GM20000 (cell line): Measurements from ENCODE around the gene DCBLD1.

Experiments
- DNase-seq: peaks from one replicate; pipeline ENCODE4 v3.0.0; 2012; ENCODE audit warnings: low spot score
- TF ChIP-seq, protein P1 (sequence below): IDR thresholded peaks from 2 replicates; pipeline ENCODE4 v1.5.1; 2012; ENCODE audit warnings: mild to moderate bottlenecking, control low read depth; ENCODE audit errors: extremely low read depth, missing control alignments

DCBLD1 gene

DNA sequence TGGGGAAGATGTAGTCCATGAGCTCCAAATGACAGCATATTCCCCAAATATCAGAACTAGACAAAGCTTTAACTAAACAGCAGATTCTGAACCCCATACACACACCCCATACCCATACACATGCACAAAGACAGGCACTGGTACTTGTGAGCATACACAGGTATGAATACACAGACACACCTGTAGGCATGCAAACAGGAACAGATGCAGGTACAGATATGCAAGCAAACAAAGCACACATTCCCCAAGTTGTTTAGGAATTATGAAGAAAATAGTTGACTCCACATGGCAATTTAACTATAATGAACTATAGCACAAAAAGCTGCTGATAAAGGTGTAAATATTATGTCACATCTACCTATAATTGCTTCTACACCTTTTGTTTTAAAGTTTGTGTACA, 103.2 kb downstream of the DCBLD1 start:
- no peak for DNase-seq
- TF ChIP-seq, protein P1, sequence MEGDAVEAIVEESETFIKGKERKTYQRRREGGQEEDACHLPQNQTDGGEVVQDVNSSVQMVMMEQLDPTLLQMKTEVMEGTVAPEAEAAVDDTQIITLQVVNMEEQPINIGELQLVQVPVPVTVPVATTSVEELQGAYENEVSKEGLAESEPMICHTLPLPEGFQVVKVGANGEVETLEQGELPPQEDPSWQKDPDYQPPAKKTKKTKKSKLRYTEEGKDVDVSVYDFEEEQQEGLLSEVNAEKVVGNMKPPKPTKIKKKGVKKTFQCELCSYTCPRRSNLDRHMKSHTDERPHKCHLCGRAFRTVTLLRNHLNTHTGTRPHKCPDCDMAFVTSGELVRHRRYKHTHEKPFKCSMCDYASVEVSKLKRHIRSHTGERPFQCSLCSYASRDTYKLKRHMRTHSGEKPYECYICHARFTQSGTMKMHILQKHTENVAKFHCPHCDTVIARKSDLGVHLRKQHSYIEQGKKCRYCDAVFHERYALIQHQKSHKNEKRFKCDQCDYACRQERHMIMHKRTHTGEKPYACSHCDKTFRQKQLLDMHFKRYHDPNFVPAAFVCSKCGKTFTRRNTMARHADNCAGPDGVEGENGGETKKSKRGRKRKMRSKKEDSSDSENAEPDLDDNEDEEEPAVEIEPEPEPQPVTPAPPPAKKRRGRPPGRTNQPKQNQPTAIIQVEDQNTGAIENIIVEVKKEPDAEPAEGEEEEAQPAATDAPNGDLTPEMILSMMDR, result no peak

DNA sequence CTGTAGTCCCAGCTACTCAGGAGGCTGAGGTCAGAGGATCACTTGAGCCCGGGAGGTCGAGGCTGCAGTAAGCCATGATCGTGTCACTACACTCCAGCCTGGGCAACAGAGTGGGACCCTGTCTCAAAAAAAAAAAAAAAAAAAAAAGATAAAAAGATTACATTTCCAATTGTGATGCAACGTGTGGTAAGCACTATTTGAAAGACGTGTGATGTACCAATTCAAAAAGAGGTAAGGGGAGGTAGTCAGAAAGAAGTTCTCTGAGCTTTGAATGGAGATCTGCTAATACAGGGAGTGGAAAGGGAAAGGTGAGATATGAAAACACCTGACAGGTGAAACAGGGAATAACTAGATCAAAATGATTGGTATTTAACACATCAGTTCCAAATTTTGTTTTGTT, 108.0 kb downstream of the DCBLD1 start:
- TF ChIP-seq, protein P1, result no peak
- no peak for DNase-seq

DNA sequence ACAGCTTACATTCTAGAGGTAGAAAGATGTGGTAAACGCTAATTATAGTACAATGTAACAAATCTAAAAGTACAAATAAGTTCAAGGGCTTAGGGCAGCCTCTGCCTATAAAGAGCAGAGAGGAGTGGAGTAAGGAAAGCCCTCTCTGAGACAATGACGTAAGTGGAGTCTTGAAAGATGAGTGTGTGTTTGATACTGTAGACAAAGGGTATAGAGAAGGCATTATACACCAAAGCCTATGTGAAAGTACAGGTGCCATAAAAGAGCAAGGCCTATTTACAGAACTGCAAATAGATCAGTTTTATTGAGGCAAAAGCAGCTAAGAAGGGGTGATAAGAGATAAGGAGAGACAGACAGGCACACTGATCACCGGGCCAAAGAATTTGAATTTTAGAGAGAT, 108.9 kb downstream of the DCBLD1 start:
- DNase-seq, result no peak
- TF ChIP-seq, protein P1, result no peak

DNA sequence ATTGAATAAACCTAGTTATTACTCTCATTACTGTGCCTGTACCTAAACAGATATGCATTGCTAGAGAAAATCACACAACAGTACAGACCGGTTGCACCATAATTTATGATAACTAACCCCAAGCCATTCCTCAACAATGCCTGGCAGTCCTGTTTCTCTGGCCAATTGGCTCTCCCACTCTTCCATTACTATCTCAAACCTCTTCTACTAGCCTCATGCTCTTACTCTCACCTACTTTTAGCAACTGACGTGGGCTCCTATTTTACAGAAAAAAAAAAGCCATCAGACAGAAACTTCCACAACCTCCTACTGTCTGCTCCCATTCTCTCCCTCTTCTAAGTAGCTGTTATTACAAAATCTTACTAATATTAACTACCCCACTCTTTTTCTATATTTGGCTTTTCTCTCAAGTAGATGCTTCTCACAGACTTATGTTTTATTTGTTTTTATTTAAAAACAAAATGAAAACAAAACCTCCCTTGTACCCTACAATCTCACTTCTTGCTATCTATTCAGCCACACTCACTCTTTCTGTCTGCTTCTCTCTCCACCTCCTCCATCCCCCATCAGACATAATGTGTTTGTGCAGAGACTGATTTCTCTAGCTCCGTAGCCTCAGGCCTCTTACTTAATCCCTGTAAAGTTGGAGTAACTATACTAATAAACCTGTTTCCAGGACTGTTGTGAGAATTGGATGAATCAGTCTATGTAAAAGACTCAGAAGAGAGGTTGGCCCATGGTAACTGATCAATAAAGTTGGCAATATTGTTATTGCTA, 110.7 kb downstream of the DCBLD1 start:
- DNase-seq, result no peak
- TF ChIP-seq, protein P1, result no peak

DNA sequence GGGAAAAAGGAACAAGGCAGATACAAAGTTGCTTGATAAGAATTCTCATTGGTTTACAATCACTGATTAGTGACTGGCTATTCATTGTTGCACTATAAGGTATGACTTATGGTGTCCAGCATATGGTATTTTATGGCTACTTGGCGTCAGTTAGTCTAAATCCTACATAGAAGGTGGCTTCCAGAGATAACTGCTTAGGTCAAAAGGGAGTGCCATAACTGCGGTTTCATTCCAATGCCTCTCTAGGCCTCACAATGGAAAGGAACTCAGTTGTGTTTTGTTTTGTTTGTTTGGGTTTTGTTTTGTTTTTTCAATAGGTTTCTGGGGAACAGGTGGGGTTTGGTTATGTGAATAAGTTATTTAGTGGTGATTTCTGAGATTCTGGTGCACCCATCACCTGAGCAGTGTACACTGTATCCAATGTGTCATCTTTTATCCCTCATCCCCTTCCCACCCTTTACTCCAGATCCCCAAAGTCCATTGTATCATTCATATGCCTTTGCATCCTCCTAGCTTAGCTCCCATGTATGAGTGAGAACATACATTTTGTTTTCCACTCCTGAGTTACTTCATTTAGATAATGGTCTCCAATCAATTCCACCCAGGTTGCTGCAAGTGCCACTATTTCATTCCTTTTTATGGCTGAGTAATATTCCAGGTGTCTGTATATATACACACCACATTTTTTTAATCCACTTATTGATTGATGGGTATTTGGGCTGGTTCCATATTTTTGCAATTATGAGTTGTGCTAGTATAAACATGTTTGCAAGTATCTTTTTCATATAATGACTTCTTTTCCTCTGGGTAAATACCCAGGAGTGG, 112.8 kb downstream of the DCBLD1 start:
- TF ChIP-seq, protein P1, result no peak
- DNase-seq, result no peak

DNA sequence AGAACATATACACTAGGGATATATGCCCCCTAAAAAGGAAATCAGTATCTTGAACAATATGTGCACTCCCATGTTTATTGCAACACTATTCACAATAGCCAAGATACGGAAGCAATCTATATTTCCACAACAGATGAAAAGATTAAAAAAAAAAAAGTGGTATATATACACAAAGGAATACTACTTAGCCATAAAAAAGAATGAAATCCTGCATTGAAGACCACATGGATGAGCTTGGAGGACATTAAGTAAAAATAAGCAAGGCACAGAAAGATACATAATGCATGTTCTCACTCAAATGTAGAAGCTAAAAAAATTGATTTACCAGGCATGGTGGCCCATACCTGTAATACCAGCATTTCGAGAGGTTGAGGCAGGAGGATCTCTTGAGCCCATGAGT, 115.3 kb downstream of the DCBLD1 start:
- TF ChIP-seq, protein P1, result no peak
- no peak for DNase-seq
